AG04450 (cell line): ENCODE data around the gene ZNF700. TPM values are rescaled to one million over a fixed set of nuclear protein-coding genes. Genes with fewer than 3 reads are reported as not detected.

Source experiments
- CTCF ChIA-PET: fragments of 300-600, 350-600 bp; formaldehyde crosslinking; extraction: SDS; loops from one replicate; lab custom pipeline; 2022; ENCODE audit warnings: antibody characterized with exemption, inconsistent platforms; lab: Charles Lee
- POLR2A ChIA-PET: fragments of 350-600 bp; formaldehyde crosslinking; extraction: SDS; loops from one replicate; lab custom pipeline; 2021; ENCODE audit warnings: antibody characterized with exemption, inconsistent platforms; lab: Yijun Ruan, JAX
- DNase-seq: peaks from one replicate; pipeline ENCODE4 v3.0.0-alpha.2; 2011; ENCODE audit warnings: low read depth, low spot score
- H3K27ac ChIP-seq: one replicate; pipeline ENCODE4 v1.5.1; 2012; ENCODE audit warnings: low read depth, low read length, control low read depth
- H3K27me3 ChIP-seq: one replicate; pipeline ENCODE4 v1.6.0; 2012; ENCODE audit warnings: low read length; ENCODE audit not compliant: control insufficient read depth, insufficient read depth
- H3K4me3 ChIP-seq: 2 replicates; pipeline ENCODE4 v1.5.1; 2011; ENCODE audit warnings: mild to moderate bottlenecking, low read depth, low read length, control low read depth
- H3K9me3 ChIP-seq: 2 replicates; pipeline ENCODE4 v1.5.1; 2012; ENCODE audit warnings: low read length; ENCODE audit not compliant: control insufficient read depth, insufficient read depth
- CTCF ChIP-seq: IDR thresholded peaks from 2 replicates; pipeline ENCODE4 v1.5.1; 2011; ENCODE audit warnings: low read depth, low read length, control low read depth, inconsistent platforms
- polyA plus RNA-seq: library from polyadenylated mRNA; depleted of rRNA; stranded (reverse); fragments of >200 nt; gene quantifications from 2 replicates; pipeline ENCODE4 v1.2.3, GENCODE V29; 2011

Gene ZNF700
- polyA plus RNA-seq, 1 experiment, result 8.4 TPM

DNA sequence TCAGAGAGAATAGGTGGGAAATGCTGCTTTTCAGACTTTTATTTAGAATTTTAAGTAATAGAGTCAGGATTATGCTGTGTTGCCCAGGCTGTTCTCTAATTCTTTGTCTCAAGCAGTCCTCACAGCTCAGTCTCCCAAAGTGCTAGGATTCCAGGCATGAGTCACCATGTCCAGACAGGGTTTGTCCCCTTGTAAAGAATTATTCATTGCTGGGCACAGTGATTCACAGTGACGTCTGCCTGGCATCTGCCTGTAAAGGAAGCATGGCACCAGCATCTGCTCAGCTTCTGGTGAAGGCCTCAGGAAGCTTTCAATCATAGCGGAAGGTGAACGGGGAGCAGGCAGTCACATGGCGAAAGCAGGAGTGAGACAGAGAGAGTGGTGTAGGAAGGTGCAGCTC is 57.6 kb downstream of the ZNF700 start:
- Histone ChIP-seq H3K27me3 (no peaks in the 10 kb centered on the region), H3K4me3 (no peak overlapping the region), H3K9me3 (peaks cover 49% of the 10 kb centered on the region), H3K27ac (no peak overlapping the region)
- TF ChIP-seq CTCF, result no peak
- no peak for DNase-seq
- CTCF ChIA-PET, result interaction anchor here (1.3 to 1.4 kb wide), 2 partner anchors 19 to 185 kb away, joined by 3 read pairs; no protein-coding TSS in a partner anchor
- POLR2A ChIA-PET, result no interaction called here

DNA sequence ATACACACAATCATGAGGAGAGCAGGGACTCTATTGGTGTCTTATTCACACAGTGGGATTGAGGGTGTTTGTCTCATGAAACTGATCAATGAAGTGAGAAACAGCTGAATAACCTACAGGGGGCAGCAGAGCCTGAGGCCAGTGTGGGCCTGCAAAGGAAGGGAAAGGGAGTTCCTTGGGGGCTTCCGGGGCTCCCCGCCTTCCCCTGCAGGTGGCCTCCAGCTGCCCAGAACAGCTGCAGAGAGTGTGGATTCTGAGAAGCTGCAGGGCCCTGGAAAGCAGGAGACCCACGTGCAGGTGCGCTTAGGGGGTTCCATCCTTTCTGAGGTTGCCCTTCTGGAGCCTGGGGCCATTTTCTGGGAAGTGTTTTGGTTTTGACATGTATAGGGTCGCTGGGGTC is 60.1 kb downstream of the ZNF700 start:
- Histone ChIP-seq H3K9me3 (peaks cover 41% of the 10 kb centered on the region), H3K4me3 (no peak overlapping the region), H3K27me3 (no peaks in the 10 kb centered on the region), H3K27ac (no peak overlapping the region)
- ChIA-PET CTCF (interaction anchor here (0.7 to 2.2 kb wide), 3 partner anchors 8 to 61 kb away, joined by 3 to 12 read pairs (median 3); no protein-coding TSS in a partner anchor), POLR2A (interaction anchor here (0.6 to 0.7 kb wide), 2 partner anchors 9 to 161 kb away, joined by 8 to 9 read pairs; no protein-coding TSS in a partner anchor)
- no peak for DNase-seq
- 0 out of 2 replicates have a peak, but pooled peaks have one; percentile 19 for TF ChIP-seq CTCF

DNA sequence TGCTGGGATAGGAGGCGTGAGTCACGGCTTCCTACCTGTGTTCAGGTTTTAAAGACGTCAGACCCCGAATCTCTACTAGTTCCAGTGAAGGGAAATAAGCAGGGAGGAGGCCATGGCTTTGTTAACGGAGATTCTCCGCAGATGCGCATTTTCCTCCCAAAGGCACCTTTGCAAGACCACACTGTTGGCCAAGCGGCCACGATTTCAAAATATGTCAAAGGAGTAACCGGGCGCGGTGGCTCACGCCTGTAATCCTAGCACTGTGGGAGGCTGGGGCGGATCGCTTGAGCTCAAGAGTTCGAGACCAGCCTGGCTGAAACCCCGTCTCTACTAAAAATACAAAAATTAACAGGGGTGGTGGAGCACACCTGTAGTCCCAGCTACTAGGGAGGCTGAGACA is 61.8 kb downstream of the ZNF700 start:
- POLR2A ChIA-PET, result interaction anchor here (0.5 to 0.7 kb wide), 2 partner anchors 48 to 62 kb away, joined by 3 to 7 read pairs; partner anchors contain the start of genes ZNF433 and ZNF700
- Histone ChIP-seq H3K27ac (no peak overlapping the region), H3K4me3 (no peak overlapping the region), H3K27me3 (no peaks in the 10 kb centered on the region), H3K9me3 (peaks cover 27% of the 10 kb centered on the region)
- no peak for DNase-seq
- CTCF ChIA-PET, result interaction anchor here (0.5 to 6.0 kb wide), 6 partner anchors 22 to 291 kb away, joined by 3 to 68 read pairs (median 5); partner anchors contain the start of genes ZNF20, ZNF491, ZNF700 and ZNF763
- no peak for TF ChIP-seq CTCF

DNA sequence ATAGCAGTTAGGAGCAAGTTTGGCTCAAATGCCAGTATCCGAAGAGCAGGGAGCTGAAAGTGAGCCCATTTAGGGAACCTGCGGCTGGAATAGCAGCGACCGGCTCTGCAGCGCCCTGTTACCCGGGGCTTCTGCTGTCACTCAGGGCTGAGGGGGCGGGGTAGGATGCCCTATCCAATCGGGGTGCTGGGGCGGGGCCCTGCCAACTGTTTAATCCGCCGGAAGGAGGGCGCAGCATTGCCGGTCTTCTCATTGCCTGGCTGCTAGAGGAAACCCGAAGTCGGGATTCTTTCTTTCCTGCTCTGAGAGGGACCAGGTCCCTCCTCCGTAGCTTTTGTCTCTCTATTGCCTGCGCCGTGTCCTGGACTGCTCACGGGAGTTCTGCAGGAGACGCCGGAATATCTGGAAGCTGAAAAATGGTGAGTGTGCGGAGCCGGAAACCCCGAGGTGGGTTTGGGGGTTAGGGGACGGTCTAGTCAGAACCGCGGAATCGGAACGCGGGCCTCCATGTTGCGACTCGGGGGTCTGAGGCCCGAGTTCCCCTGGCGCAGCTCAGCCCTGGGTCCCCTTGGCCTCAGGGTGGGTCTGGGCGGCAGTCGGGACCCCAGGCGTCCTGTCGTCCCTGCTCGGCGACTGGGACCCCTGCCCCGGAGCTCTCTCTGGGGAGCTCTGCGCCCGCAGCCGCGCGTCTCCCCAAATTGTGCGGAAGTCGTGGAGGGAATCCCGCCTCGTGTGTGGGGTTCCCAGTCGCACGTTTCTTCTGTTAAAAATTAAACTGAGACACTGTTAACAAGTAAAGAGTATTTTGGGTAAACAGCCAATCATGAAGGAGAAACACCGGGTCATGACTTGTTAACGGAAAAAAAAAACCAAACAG is 62.7 kb downstream of the ZNF700 start:
- peak; percentile 78 for DNase-seq
- H3K9me3 ChIP-seq, result peaks cover 26% of the 10 kb centered on the region
- ChIA-PET POLR2A (interaction anchor here (0.5 to 1.9 kb wide), 7 partner anchors 23 to 514 kb away, joined by 3 to 11 read pairs (median 4); partner anchors contain the start of genes ZNF433, ZNF700 and ZNF763), CTCF (interaction anchor here (0.5 to 6.0 kb wide), 16 partner anchors 10 to 292 kb away, joined by 3 to 68 read pairs (median 4); partner anchors contain the start of genes ZNF20, ZNF491, ZNF700 and ZNF763)
- H3K27me3 ChIP-seq, result no peaks in the 10 kb centered on the region
- TF ChIP-seq CTCF, result no peak
- H3K4me3 ChIP-seq, result peak overlapping the region; percentile 85
- H3K27ac ChIP-seq, result peak overlapping the region; percentile 73
